GM18499 (cell line): ENCODE data around the gene GALNT18.

ENCODE experiments used
- ATAC-seq: cut with Tn5 transposase; IDR thresholded peaks from one replicate; pipeline ENCODE4 v1.9.1; 2021; ENCODE audit warnings: moderate number of reproducible peaks; ENCODE audit not compliant: insufficient read depth, unreplicated experiment

The GALNT18 gene

DNA sequence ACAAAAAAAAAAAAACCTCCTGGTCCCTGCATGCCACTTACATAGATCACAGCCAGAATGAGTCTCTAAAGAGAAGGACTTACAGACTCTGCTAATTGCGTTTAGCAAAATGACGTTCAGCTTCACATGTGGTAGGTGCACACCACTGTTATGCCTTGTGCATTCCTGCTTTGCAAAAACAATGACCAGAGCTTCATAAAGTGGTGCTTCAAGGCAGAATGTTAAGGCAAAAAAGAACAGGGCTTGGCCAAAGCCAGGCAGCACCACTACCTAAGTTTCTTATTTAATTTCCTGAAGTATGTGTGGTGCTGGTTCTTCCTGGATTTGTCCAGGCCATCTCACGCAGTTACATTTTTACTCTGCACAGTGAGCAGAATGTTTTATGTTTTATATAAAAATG lies 85.2 kb downstream of the GALNT18 start:
- ATAC-seq: no peak

GRCh38 chr11:11535611-11536010 lies 86.2 kb downstream of the GALNT18 start:
- ATAC-seq: no peak

DNA sequence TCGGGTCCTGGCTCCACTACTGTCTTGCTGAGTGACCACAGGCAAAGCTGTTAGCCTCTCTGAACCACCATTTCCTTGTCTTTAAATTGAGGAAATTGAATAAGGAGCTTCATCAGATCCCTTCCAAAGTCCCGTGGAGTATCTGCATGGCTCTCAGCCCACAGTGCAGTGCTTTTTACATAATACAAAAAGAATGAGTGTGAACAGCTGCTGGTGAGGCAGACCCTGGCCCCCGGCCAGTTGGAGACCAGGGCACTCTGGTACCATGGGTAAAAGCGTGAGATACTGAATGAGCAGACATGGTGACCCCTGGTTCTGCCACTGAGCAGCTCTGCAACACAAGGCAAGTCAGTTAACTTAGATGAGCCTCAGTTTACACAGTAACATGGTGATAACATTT lies 86.8 kb downstream of the GALNT18 start:
- no peak for ATAC-seq

- no peak for ATAC-seq
Observed at GRCh38 chr11:11533751-11534150, 88.1 kb downstream of the GALNT18 start.

GRCh38 chr11:11533057-11533456 lies 88.7 kb downstream of the GALNT18 start:
- ATAC-seq: no peak

DNA sequence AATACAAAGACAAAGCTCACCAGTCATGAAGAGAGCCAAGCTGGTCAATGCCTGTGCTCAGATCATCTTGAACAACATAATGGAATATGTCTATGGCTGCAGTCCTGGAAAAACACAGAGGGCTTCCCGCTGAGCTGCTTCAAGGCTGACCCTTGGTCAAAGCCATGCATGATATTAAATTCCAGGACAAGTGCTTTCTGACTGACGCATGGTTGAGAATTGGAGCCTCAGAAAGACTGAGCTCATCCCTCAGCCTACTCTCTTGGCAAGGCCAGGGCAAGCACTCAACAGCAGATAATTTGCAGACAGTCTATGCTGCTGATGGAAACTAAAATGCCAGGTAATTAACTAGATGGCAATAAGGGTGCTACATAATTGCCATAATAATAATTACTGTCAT lies 89.2 kb downstream of the GALNT18 start:
- no peak for ATAC-seq

DNA sequence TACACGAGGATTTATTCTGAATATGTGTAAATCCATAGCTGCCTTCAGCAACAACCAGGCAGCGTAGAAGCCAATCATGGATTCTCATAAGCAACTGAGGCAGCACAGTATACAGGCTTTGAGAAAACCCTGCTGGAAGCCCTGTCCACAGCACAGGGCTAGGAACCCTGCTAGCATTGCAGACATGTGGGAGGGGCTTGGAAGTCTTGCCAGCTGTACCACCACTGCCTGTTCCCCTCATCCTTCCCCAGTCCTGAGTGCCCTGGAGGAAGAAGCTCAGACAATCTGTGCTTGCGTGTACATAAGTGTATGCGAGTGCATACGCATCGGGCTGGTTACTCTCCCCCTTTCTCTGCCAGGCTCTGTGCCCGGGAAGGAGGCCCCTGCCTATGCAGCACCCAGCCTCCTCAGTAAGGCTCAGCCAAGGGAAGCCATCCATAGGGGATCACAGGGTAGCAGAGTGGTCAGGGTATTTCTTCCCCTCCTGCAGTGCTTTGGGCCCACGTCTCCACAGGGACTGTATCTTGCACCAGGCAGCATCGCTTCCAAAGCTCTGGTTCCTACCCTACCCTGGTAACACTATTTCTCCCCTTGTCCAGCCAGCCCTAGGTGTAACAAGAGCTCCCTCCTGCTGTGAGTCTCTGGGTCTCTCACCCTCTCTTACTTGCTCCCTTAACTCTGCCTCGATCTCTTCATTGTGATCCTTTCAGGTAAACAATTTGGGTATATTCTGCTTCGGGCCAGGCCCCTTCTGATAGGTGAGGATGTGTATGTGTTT lies 90.5 kb downstream of the GALNT18 start:
- ATAC-seq: no peak

DNA sequence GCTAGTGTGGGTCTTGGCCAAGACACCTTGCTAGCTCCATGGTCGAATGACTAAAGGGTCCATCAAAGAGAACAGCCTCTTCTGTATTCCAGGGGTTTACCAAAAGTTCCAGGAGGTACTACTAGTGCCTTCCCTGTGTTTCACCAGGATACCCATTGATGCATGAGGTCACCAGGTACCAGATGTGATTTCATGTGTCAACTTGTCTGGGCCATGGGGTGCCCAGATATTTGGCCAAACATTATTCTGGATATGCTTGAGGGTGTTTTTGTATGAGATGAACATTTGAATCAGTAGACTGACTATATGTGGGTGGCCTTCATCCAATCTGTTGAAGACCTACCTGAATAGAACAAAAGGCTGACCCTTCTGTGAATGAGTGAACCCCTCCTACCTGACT lies 92.8 kb downstream of the GALNT18 start:
- no peak for ATAC-seq

DNA sequence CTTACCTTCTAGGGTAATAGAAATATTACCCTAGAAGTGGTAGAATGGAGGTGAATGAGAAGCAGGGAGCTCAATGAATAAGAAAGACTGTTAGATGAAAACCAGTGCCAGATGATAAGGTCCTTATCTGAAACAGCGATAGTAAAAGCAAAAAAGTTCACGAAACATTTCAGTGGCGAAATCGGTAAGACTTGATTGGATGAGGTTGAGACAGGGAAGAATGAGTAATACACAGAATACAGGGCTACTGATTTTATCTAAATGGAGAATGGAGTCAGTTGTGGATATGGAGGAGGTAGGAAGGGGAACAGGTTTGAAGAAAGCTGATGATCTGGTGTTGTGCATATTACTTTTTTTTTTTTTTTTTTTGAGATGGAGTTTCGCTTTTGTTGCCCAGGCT lies 96.5 kb downstream of the GALNT18 start:
- no peak for ATAC-seq

DNA sequence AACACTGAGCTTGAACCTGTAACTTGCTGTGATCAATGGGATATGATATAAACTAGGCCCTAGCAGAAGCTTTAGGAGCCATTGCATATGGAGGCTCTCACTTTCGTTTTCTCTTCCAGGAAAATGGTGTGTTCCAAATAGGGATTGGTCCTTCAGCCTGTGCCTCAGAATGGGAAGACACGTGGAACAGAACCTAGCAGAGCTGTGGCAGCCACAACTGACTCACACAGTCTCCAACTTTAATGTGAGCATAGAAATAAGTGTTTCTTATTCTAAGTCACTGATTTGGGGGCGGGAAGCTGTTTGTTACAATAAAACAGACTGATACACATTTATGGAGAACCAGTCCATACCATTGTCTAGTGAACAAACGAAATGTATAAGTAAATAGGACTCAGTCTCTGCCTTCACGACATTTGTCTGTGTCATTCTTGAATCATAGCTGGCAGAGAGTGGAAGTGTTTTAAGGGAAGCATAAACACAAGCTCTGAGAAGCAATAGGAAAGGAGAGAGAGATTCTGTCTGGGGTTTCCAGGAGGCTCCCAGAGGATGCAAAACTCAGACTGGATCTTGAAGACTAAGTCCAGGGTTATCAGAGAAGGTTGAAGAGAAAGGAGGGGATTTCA lies 97.3 kb downstream of the GALNT18 start:
- ATAC-seq: no peak

- no peak for ATAC-seq
Observed at GRCh38 chr11:11522591-11522990, 99.2 kb downstream of the GALNT18 start.

DNA sequence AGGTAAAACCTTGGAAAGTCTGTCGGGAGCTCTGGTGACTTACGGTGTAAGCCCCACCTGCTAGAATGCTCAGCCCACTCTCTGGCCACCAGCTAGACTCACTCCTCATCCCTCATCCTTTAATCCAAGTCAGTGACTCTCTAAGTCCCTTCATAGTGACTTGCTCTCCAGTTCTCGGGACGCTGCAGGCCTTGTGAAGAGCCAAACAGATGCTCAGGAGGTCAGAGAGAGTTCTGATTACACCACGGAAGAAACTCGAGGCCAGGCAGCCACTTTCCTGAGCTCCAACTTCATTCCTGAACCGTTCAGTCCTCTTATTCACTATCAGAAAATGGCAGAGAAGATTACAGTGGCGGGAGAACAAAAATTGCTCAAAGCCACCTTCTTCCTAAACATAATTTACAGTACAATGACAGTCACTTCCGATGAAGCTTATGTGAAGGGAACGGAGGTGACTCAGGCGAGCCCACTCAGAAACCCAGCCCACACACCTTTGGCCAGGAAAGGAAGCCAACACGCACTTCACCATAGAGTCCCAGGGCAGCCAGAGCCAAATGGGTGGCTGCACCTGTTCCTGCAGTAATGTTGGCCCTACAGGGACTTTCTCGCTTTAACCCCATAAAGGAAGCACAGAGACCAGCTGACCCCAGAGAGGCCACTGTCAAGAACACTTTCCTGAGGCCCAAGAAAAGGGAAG lies 100.4 kb downstream of the GALNT18 start:
- ATAC-seq: no peak

GRCh38 chr11:11520231-11521015 lies 101.4 kb downstream of the GALNT18 start:
- no peak for ATAC-seq

GRCh38 chr11:11519184-11519583 lies 102.6 kb downstream of the GALNT18 start:
- ATAC-seq: no peak

- ATAC-seq: no peak
Observed at GRCh38 chr11:11514246-11514645, 107.6 kb downstream of the GALNT18 start.

DNA sequence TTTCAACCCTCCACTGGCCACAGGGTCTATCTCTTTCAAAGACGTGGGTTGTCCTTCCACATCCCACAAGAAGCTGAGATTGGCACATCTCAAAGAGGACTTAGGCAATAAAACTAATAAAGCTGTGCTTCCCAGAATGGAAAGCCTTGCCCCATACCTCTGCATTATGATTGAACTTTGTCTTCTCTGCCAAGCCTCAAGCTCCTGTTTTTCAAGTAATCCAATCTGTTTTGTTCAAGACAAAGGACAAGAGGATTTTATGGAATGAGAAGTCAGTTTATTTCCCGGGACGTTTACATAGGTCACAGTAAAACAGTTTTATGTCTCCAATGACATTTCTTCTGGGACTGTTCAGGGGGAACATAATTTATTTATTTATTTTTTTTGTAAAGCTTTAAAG lies 108.4 kb downstream of the GALNT18 start:
- no peak for ATAC-seq

- no peak for ATAC-seq
Observed at GRCh38 chr11:11512929-11513328, 108.9 kb downstream of the GALNT18 start.

DNA sequence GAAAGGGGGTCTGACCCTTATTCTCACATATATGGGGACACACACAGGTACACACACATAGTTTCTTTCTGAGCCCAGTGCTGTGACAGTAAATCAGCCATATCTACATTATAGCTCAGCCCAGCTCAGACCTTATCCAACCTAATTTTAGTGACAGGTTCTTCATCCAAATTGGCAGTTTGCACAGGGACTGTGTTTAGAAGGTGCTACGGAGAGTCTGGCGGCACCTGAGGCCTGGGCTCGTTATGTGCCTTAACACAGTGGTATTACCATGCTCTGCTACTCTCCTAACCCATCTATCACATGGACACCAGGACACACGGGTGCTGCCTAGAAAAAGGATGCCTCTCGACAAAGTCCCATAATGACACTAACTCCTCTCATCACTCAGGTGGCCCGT lies 109.3 kb downstream of the GALNT18 start:
- no peak for ATAC-seq

DNA sequence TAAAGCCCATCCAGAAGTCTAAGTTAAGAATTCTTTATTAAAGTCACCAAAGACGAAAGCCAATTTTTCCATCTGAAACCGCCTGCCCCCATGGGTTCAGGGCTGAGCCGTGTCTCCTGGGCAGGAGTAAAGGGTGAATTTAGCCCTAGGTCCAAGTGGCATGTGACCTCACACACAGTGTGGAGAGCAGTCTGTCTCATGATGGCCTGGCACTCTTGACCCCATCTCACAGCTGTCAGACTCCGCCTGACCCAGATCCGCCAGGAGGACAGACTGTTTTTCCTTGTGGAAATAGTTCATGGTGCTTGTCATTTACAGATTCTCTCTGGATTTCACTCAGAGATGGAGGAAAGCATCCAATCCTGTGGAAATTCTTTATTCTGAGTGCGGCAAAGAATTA lies 109.7 kb downstream of the GALNT18 start:
- ATAC-seq: no peak

DNA sequence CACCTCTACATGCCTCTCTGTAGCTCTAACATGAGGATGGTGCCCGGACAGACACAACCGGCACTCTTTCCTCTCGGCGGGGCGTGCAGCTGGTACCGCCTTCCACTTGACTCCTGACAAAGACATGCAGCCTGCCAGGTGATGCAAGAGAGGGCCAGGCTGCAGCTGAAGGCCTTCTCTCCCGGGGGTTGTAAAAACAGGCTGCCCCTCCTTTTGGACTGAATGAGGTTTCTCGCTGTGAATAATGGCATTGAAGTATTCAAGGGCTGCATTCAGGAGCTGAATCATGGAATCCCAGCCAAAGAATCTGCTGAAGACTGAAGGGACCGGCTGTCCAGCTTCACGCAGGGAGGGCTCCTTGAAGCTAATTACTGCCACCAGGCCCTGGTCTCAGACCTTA lies 110.9 kb downstream of the GALNT18 start:
- no peak for ATAC-seq

DNA sequence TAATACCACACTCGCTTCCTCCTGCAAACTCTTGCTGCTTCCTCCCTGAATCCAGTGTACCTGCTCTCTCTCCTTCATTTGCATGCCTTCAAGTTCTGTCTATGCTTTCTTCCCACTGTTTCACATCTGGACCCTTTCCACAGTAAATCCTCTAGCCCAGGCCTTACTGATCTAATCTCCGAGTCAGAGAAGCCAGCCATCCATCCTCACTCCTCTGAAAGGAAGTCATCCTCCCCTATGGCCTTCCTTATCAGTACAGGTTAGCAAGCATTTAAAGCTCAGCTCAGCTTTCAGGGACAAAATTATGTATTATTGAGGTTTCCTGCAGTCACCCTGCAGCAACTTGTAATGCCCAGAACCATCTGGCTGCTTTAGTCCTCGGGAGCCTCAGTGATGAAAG lies 116.1 kb downstream of the GALNT18 start:
- no peak for ATAC-seq
